Measurements from ENCODE around the gene PIGQ.
"Not testable (repeated sequence)": the region's sequence is repeated elsewhere in the genome, so short reads cannot be mapped to it uniquely, and the experiment has no call there.

- not testable (repeated sequence) for TF ChIP-seq CTCF (IDR thresholded peaks at IDR 0.05); POLR2A (IDR thresholded peaks at IDR 0.05; ENCODE audit: low read depth)
Observed at GRCh38 chr16:597655-598054, 27.9 kb downstream of the PIGQ start.
